IPS-20b (cell line): ENCODE measurements around the gene ALCAM.

Experiments
- H3K27ac ChIP-seq: one replicate; pipeline ENCODE4 v1.5.1; 2013; ENCODE audit warnings: low read length
- H3K27me3 ChIP-seq: 2 replicates; pipeline ENCODE4 v1.6.1; 2013; ENCODE audit warnings: mild to moderate bottlenecking, low read length, inconsistent platforms; ENCODE audit not compliant: insufficient read depth
- H3K36me3 ChIP-seq: 2 replicates; pipeline ENCODE4 v1.6.1; 2013; ENCODE audit warnings: low read depth, mild to moderate bottlenecking, inconsistent platforms, low read length, moderate library complexity; ENCODE audit not compliant: insufficient read depth
- H3K4me1 ChIP-seq: 2 replicates; pipeline ENCODE4 v1.6.1; 2013; ENCODE audit warnings: mild to moderate bottlenecking, control low read depth, inconsistent platforms, low read length, moderate library complexity; ENCODE audit not compliant: insufficient read depth
- H3K4me3 ChIP-seq: 2 replicates; pipeline ENCODE4 v1.5.1; 2013; ENCODE audit warnings: mild to moderate bottlenecking, low read length, inconsistent platforms
- H3K9ac ChIP-seq: 2 replicates; pipeline ENCODE4 v1.6.1; 2013; ENCODE audit warnings: low read depth, mild to moderate bottlenecking, inconsistent platforms, low read length, moderate library complexity
- H3K9me3 ChIP-seq: 2 replicates; pipeline ENCODE4 v1.6.1; 2013; ENCODE audit warnings: mild to moderate bottlenecking, low read depth, low read length, inconsistent platforms; ENCODE audit not compliant: insufficient read depth

ALCAM gene

DNA sequence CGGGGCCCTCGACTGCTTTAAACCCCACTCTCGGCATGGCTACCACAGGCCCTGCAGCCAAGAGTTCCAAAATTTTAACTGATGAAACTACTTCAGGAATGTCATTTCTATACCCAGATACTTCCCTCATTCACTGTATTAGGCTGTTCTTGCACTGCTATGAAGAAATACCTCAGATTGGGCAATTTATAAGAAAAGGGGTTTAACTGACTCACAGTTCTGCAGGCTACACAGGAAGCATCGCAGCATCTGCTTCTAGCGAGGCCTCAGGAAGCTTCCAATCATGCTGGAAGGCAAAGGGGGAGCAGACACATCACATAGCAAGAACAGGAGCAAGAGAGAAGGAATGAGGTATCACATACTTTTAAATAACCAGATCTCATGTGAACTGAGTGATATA lies 21.6 kb upstream of the ALCAM start:
- Histone ChIP-seq H3K27ac (no peak overlapping the region), H3K9me3 (no peaks in the 10 kb centered on the region), H3K9ac (no peak overlapping the region), H3K4me3 (no peak overlapping the region), H3K27me3 (no peaks in the 10 kb centered on the region), H3K4me1 (no peaks in the 10 kb centered on the region), H3K36me3 (no peaks in the 10 kb centered on the region)

GRCh38 chr3:105347625-105348302 lies 18.9 kb upstream of the ALCAM start:
- no peaks in the 10 kb centered on the region; the same call in 1 of the 2 replicates for H3K27me3 ChIP-seq
- no peaks in the 10 kb centered on the region for H3K9me3 ChIP-seq
- no peak overlapping the region for H3K27ac ChIP-seq
- H3K4me3 ChIP-seq, result no peak overlapping the region
- H3K9ac ChIP-seq, result no peak overlapping the region
- no peaks in the 10 kb centered on the region for H3K4me1 ChIP-seq
- H3K36me3 ChIP-seq, result no peaks in the 10 kb centered on the region

DNA sequence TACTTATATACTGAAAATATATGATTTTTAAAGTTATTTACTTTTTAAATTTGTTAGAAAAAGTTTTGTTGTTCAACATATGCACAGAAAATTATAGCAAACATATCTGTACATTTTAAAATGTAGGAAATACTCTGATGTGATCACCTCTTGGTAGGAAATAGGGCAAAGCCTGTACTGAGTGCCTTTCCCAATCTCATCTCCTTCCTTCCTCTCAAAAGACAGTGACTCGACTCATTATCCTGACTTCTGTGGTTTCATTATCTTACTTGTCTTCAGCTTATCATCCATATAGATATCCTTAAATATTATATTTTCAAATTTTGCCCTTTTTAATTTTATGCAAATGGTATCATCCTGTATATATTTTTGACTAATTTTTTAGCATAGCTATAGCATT lies 18.4 kb upstream of the ALCAM start:
- H3K27me3 ChIP-seq, result no peaks in the 10 kb centered on the region; the same call in 1 of the 2 replicates
- H3K4me1 ChIP-seq, result no peaks in the 10 kb centered on the region
- H3K9ac ChIP-seq, result no peak overlapping the region
- no peaks in the 10 kb centered on the region for H3K9me3 ChIP-seq
- H3K27ac ChIP-seq, result no peak overlapping the region
- H3K4me3 ChIP-seq, result no peak overlapping the region
- H3K36me3 ChIP-seq, result no peaks in the 10 kb centered on the region

DNA sequence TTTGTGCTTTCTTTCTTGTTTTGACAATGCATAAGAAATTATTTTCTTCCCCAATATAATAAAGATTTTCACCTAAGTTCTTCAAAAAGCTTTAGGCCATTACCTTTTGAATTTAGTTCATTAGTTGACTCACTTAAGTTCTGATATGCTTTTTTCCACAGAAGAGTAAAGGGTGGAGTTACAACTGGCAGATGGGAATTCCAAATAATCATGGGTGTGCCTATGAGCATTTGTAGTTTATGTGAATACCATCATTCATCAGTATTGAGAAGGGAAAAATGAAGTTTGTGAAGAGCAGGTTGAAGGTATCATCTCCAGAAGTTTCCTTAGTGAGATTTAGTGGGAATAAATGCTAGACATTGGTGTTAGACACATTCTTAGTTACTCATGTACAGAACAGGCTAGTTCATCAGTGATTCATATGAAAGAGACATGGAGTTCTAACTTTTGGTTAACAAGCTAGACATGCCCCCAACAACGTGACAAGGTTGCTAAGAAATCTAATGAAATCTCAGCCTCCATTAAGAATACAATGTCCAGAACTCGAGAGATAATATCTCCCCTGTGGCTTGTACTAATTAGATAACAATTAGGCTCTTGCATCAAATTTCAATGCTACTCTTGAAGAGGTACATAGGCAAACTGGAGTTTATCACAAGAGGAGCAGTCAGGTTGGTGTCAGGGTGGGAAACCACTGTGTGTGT lies 16.9 kb upstream of the ALCAM start:
- Histone ChIP-seq H3K9me3 (no peaks in the 10 kb centered on the region), H3K9ac (no peak overlapping the region), H3K27ac (no peak overlapping the region), H3K4me3 (no peak overlapping the region), H3K4me1 (no peaks in the 10 kb centered on the region), H3K36me3 (no peaks in the 10 kb centered on the region), H3K27me3 (no peaks in the 10 kb centered on the region; the same call in 1 of the 2 replicates)

GRCh38 chr3:105351821-105352220 lies 14.9 kb upstream of the ALCAM start:
- Histone ChIP-seq H3K9ac (no peak overlapping the region), H3K27me3 (no peaks in the 10 kb centered on the region; the same call in 1 of the 2 replicates), H3K27ac (no peak overlapping the region), H3K9me3 (no peaks in the 10 kb centered on the region), H3K36me3 (no peaks in the 10 kb centered on the region), H3K4me1 (peaks cover 4% of the 10 kb centered on the region; the same call in 1 of the 2 replicates), H3K4me3 (no peak overlapping the region)

DNA sequence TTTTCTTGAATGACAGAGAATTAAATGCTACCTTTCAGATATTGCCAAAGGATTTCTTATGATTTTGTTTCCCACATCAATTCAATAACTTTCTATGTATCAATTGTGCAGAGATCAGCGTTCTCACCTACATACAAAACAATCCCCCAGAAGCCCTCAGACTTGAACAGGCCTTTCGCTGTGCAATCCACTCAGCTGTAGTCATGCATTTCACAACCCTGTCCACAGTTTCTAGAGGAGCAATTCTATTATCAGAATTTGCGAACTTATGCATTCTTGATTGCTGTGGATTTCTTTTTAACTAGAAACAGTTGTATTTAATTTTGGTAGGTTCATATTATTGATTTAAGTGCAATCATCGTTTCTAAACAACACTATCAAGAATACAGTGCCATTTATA lies 13.7 kb upstream of the ALCAM start:
- no peak overlapping the region for H3K9ac ChIP-seq
- no peaks in the 10 kb centered on the region for H3K9me3 ChIP-seq
- H3K27me3 ChIP-seq, result no peaks in the 10 kb centered on the region; the same call in 1 of the 2 replicates
- H3K36me3 ChIP-seq, result no peaks in the 10 kb centered on the region
- no peak overlapping the region for H3K4me3 ChIP-seq
- peaks cover 4% of the 10 kb centered on the region; the same call in 1 of the 2 replicates for H3K4me1 ChIP-seq
- H3K27ac ChIP-seq, result no peak overlapping the region

DNA sequence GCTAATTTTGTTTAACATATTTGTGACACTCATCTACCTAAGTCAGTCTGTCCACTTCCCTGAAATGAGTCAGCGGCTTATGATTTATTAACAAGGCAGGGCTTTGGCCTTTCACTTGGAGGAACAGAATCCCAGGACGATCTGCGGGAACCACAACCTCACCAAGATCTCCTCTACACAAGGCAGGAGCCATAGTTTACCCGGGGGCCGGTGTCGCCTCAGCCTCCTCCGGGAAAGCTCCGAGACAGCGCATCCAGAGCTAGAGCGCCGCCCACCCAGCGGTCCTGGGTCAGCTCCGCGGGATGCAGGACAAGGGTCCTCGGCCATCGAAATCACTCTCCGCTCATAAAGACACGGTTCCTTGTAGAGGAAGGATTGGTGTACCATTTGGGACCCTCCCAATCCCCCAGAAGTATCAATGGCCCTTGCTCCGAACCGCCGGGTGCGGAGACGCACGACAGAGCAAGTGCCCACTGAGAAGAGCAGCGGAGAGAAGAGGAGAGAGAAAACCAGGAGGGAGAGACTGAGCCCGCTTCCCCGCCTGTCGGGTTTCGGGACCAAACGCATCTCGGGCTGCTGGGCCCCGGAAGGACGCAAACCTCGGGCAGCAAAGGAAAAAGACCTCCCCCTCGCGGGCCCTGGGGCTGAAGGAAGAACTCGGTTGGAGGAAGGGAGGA lies 13.1 kb upstream of the ALCAM start:
- no peaks in the 10 kb centered on the region for H3K36me3 ChIP-seq
- H3K9me3 ChIP-seq, result no peaks in the 10 kb centered on the region
- no peak overlapping the region for H3K27ac ChIP-seq
- peaks cover 4% of the 10 kb centered on the region; the same call in 1 of the 2 replicates for H3K4me1 ChIP-seq
- peak overlapping the region; percentile 31; the same call in 1 of the 2 replicates for H3K4me3 ChIP-seq
- H3K27me3 ChIP-seq, result no peaks in the 10 kb centered on the region; the same call in 1 of the 2 replicates
- H3K9ac ChIP-seq, result no peak overlapping the region

- Histone ChIP-seq H3K9me3 (no peaks in the 10 kb centered on the region), H3K9ac (no peak overlapping the region), H3K27me3 (no peaks in the 10 kb centered on the region; the same call in 1 of the 2 replicates), H3K36me3 (no peaks in the 10 kb centered on the region), H3K4me1 (peaks cover 4% of the 10 kb centered on the region; the same call in 1 of the 2 replicates), H3K4me3 (peak overlapping the region; percentile 31; the same call in 1 of the 2 replicates), H3K27ac (no peak overlapping the region)
Observed at GRCh38 chr3:105354429-105354828, 12.3 kb upstream of the ALCAM start.

- H3K27ac ChIP-seq, result no peak overlapping the region
- H3K4me1 ChIP-seq, result peaks cover 4% of the 10 kb centered on the region; the same call in 1 of the 2 replicates
- H3K9ac ChIP-seq, result no peak overlapping the region
- no peaks in the 10 kb centered on the region for H3K9me3 ChIP-seq
- H3K27me3 ChIP-seq, result no peaks in the 10 kb centered on the region; the same call in 1 of the 2 replicates
- no peak overlapping the region for H3K4me3 ChIP-seq
- no peaks in the 10 kb centered on the region for H3K36me3 ChIP-seq
Observed at GRCh38 chr3:105355408-105356061, 11.2 kb upstream of the ALCAM start.

- Histone ChIP-seq H3K9me3 (no peaks in the 10 kb centered on the region), H3K36me3 (no peaks in the 10 kb centered on the region), H3K4me1 (peaks cover 4% of the 10 kb centered on the region; the same call in 1 of the 2 replicates), H3K4me3 (no peak overlapping the region), H3K27me3 (no peaks in the 10 kb centered on the region; the same call in 1 of the 2 replicates), H3K27ac (no peak overlapping the region), H3K9ac (no peak overlapping the region)
Observed at GRCh38 chr3:105356396-105356795, 10.3 kb upstream of the ALCAM start.

DNA sequence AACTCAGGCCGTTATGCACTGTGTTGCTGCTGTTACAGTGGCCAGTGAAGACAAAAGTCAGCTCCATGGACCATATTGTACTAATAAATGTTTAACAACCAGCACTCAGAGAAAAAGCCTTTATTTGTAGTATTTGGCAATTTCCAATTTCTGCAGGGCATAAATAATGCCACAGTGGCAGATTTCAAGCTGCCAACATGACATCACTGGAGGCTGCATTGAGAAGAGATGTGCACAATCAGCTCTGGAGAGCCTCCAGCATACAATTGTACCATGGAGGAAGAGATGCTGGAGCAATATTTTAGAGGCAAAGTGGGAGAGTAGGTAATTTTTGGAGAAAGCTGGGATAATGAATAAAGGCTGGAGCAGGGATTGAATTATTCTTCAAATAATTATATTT lies 9.7 kb upstream of the ALCAM start:
- Histone ChIP-seq H3K9me3 (no peaks in the 10 kb centered on the region), H3K9ac (no peak overlapping the region), H3K27ac (no peak overlapping the region), H3K4me1 (peaks cover 4% of the 10 kb centered on the region; the same call in 1 of the 2 replicates), H3K27me3 (no peaks in the 10 kb centered on the region; the same call in 1 of the 2 replicates), H3K36me3 (no peaks in the 10 kb centered on the region), H3K4me3 (no peak overlapping the region)
